Sigmoid colon (tissue), 4 donors: Measurements from ENCODE around the gene ZDHHC11B.

Source experiments
- EP300 ChIP-seq, 4 donors: sonication (generic); formaldehyde crosslinking; IDR thresholded peaks; one replicate each; pipeline ENCODE4 v1.6.1; 2017; ENCODE audit warnings: antibody characterized with exemption in 4 of 4
- POLR2A ChIP-seq, 2 donors: fragments of 450-650 bp; IDR thresholded peaks; one replicate each; pipeline ENCODE4 v1.6.1; 2016; ENCODE audit warnings: antibody characterized with exemption in 2 of 2, mild to moderate bottlenecking in 2 of 2, moderate library complexity in 2 of 2
- TF ChIP-seq, protein P1 (sequence below), 4 experiments: fragments of 450-650 bp in 3 of 4; fragments of 200-600 bp in 1 of 4; IDR thresholded peaks; one replicate each; pipeline ENCODE4 v1.5.1; 2016 to 2019; ENCODE audit warnings: antibody characterized with exemption in 4 of 4, mild to moderate bottlenecking in 3 of 4, moderate library complexity in 2 of 4

DNA sequence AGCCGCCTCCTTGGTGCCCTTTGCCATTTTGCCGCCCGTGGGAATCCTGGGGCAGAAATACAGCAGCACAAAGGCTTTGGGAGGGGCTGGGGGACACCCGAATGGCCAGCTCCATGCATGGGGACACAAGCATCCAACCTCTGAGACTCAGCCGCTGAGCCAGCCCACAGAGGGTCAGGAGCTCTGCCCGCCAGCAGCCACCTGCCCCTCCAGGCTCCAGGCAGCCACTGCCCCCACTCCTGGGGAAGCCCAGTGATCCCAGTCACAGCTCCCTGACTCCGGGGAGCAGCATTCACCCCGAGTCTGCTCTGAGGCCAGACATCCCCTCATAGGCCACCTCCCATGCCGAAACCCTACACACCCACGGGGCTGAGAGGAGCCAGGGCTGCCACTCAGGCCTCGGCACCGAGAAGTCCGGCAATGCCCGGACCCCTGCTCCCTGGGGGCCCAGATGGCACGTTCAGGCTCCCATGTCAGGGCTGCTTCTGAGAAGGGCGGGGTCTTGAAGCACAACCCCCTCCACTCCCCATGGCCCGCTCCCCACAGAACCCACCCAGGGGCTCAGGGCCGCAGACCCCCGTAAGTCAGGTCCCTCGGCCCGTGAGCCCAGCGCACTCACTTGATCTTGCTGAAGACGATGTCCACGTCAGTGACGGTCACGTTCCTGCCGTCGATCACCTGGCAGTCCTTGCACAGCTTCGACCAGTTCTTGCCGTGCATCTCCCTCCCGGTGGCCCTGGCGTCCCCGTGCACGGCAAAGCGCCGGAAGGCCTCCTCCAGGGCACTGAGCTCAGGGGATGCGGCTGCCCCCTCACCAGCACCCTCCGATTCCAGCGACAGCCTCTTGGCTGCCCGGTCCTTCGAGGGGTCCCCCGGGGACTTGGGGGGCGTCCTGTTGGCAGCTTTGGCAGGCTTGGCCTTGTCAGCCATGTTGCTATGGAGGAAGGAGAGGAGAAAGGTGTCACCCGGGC lies 107.1 kb downstream of the ZDHHC11B start:
- TF ChIP-seq, protein P1, sequence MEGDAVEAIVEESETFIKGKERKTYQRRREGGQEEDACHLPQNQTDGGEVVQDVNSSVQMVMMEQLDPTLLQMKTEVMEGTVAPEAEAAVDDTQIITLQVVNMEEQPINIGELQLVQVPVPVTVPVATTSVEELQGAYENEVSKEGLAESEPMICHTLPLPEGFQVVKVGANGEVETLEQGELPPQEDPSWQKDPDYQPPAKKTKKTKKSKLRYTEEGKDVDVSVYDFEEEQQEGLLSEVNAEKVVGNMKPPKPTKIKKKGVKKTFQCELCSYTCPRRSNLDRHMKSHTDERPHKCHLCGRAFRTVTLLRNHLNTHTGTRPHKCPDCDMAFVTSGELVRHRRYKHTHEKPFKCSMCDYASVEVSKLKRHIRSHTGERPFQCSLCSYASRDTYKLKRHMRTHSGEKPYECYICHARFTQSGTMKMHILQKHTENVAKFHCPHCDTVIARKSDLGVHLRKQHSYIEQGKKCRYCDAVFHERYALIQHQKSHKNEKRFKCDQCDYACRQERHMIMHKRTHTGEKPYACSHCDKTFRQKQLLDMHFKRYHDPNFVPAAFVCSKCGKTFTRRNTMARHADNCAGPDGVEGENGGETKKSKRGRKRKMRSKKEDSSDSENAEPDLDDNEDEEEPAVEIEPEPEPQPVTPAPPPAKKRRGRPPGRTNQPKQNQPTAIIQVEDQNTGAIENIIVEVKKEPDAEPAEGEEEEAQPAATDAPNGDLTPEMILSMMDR (IDR thresholded peaks at IDR 0.05) = no peak
- TF ChIP-seq EP300 (IDR thresholded peaks at IDR 0.05) = no peak
- TF ChIP-seq POLR2A (IDR thresholded peaks at IDR 0.05) = no peak
